Measurements from ENCODE around the gene NBEA.

DNA sequence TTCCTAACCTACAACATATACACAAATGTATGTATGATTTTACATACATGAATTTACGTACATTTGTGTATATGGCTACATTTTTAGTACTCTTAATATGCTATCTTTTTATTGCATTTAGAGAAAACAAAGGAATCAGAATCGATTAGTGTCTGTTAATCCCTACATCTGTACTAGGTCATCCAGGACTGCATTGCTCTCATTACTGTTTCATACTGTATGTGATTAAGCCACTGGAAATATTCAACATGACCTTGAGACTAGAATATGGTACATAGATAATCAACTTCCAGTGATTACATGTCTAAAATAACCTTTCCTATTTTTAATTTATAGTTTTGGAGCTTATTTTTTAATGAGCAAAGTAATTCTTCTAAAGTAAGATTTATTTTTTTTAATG, 539.7 kb downstream of the NBEA start:
- TF ChIP-seq CTCF (IDR thresholded peaks at IDR 0.05) (no peak), NFE2L2 (conservative IDR thresholded peaks at IDR 0.05; ENCODE audit: low read length) (no peak), SREBF2 (IDR thresholded peaks at IDR 0.05) (no peak), RCOR1 (IDR thresholded peaks at IDR 0.05; ENCODE audit: low read depth, low read length) (no peak), E2F6 (IDR thresholded peaks at IDR 0.05; ENCODE audit: borderline replicate concordance, low read depth) (no peak), EHMT2 (IDR thresholded peaks at IDR 0.05; ENCODE audit: low read depth) (no peak), MAZ (IDR thresholded peaks at IDR 0.05; ENCODE audit: borderline replicate concordance, low read depth, low read length) (no peak)

All from A549 (cell line).